ENCODE data around the gene CDAN1. TPM values are rescaled to one million over a fixed set of nuclear protein-coding genes. Genes with fewer than 3 reads are reported as not detected.

The CDAN1 gene
- total RNA-seq, 3 donors from 2014 or later (not counting 1 experiment from before 2014, with no cell fraction given), result 18.1 to 36.9 (median 34.9) TPM

GRCh38 chr15:42760759-42761158, 23.8 kb upstream of the CDAN1 start:
- TF ChIP-seq CTCF (IDR thresholded peaks at IDR 0.05), result no peak
- Mint-ChIP-seq H3K4me3 (no peak overlapping the region), H3K36me3 (peaks cover 22% of the 10 kb centered on the region), H3K27ac (no peak overlapping the region), H3K9me3 (peaks cover 3 to 22% of the 10 kb centered on the region in 2 donors), H3K27me3 (ENCODE audit: low read depth in 2 of 2) (no peaks in the 10 kb centered on the region), H3K4me1 (peaks cover 4 to 10% of the 10 kb centered on the region in 2 donors)
- H3K36me3 ChIP-seq (ENCODE audit: control insufficient read depth, insufficient read depth, low read length), result peaks cover 2% of the 10 kb centered on the region
- no peak for DNase-seq
- H3K9me3 ChIP-seq (ENCODE audit: control insufficient read depth, insufficient read depth, low read length), result peaks cover 10% of the 10 kb centered on the region
- intact Hi-C loops (cut with micrococcal nuclease), result no loop called here
- no peaks in the 10 kb centered on the region for H3K27me3 ChIP-seq (ENCODE audit: control insufficient read depth, insufficient read depth, low read length)
- H3K4me1 ChIP-seq (ENCODE audit: control insufficient read depth, insufficient read depth, low read length), result no peaks in the 10 kb centered on the region
- no peak overlapping the region for H3K27ac ChIP-seq (ENCODE audit: low read length)
- no peak overlapping the region for H3K4me3 ChIP-seq (ENCODE audit: low read length)
- 100% methylated on average over 1 of the region's 1 CpG for WGBS (ENCODE audit: insufficient coverage)
- ATAC-seq, result no peak

- Histone ChIP-seq H3K4me1 (ENCODE audit: control insufficient read depth, insufficient read depth, low read length) (no peaks in the 10 kb centered on the region), H3K4me3 (ENCODE audit: low read length) (no peak overlapping the region), H3K9me3 (ENCODE audit: control insufficient read depth, insufficient read depth, low read length) (peaks cover 10% of the 10 kb centered on the region), H3K27me3 (ENCODE audit: control insufficient read depth, insufficient read depth, low read length) (no peaks in the 10 kb centered on the region), H3K27ac (ENCODE audit: low read length) (no peak overlapping the region), H3K36me3 (ENCODE audit: control insufficient read depth, insufficient read depth, low read length) (peaks cover 2% of the 10 kb centered on the region)
- Mint-ChIP-seq H3K27me3 (ENCODE audit: low read depth in 2 of 2) (no peaks in the 10 kb centered on the region), H3K4me3 (no peak overlapping the region), H3K36me3 (peaks cover 14% of the 10 kb centered on the region), H3K4me1 (peaks cover 4 to 10% of the 10 kb centered on the region in 2 donors), H3K9me3 (peaks cover 2 to 15% of the 10 kb centered on the region in 2 donors), H3K27ac (no peak overlapping the region)
- DNase-seq (no peak), ATAC-seq (no peak)
- 96% methylated on average over 2 of the region's 2 CpGs for WGBS (ENCODE audit: insufficient coverage)
- intact Hi-C loops (cut with micrococcal nuclease), result no loop called here
- no peak for TF ChIP-seq CTCF (IDR thresholded peaks at IDR 0.05)
These were observed 22.2 kb upstream of the CDAN1 start for GRCh38 chr15:42759093-42759492.

GRCh38 chr15:42750306-42750705, 13.4 kb upstream of the CDAN1 start:
- ATAC-seq (no peak), DNase-seq (no peak)
- 89% methylated on average over 1 of the region's 2 CpGs for WGBS (ENCODE audit: insufficient coverage)
- H3K9me3 Mint-ChIP-seq, result peaks cover 4 to 5% of the 10 kb centered on the region in 2 donors
- Histone ChIP-seq H3K27ac (ENCODE audit: low read length) (no peak overlapping the region), H3K4me1 (ENCODE audit: control insufficient read depth, insufficient read depth, low read length) (no peaks in the 10 kb centered on the region), H3K36me3 (ENCODE audit: control insufficient read depth, insufficient read depth, low read length) (peaks cover 16% of the 10 kb centered on the region), H3K4me3 (ENCODE audit: low read length) (no peak overlapping the region), H3K27me3 (ENCODE audit: control insufficient read depth, insufficient read depth, low read length) (no peaks in the 10 kb centered on the region), H3K9me3 (ENCODE audit: control insufficient read depth, insufficient read depth, low read length) (peaks cover 2% of the 10 kb centered on the region)
- TF ChIP-seq CTCF (IDR thresholded peaks at IDR 0.05), result no peak
- H3K4me1 Mint-ChIP-seq, result peaks cover 0 to 4% of the 10 kb centered on the region in 2 donors
- no peaks in the 10 kb centered on the region for H3K27me3 Mint-ChIP-seq (ENCODE audit: low read depth in 2 of 2)
- intact Hi-C loops (cut with micrococcal nuclease), result no loop called here
- H3K4me3 Mint-ChIP-seq, result no peak overlapping the region
- peaks cover 27% of the 10 kb centered on the region for H3K36me3 Mint-ChIP-seq
- no peak overlapping the region for H3K27ac Mint-ChIP-seq

DNA sequence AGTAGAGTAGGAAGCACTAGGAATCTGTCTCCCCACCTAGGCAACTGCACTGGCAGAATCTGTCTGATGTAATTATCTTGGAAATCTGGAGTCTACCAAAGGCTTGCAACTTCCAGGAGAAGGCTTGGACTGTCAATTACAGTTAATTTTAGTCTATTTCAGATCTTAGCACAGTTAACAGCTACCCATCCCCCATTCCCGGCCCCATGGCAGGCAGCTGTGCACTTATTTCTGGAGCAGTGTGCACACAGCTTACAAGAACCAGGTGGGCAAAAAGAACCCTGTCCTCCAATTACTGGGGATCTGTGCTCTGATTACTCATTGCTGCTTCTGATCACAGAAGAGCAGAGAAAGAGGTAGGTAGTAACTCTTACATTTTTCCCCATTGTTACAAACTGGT, 12.3 kb upstream of the CDAN1 start:
- H3K4me3 ChIP-seq (ENCODE audit: low read length), result no peak overlapping the region
- Mint-ChIP-seq H3K4me1 (peaks cover 0 to 4% of the 10 kb centered on the region in 2 donors), H3K4me3 (no peak overlapping the region), H3K27me3 (ENCODE audit: low read depth in 2 of 2) (no peaks in the 10 kb centered on the region), H3K27ac (no peak overlapping the region), H3K36me3 (peaks cover 30% of the 10 kb centered on the region), H3K9me3 (peaks cover 4 to 5% of the 10 kb centered on the region in 2 donors)
- no peaks in the 10 kb centered on the region for H3K4me1 ChIP-seq (ENCODE audit: control insufficient read depth, insufficient read depth, low read length)
- intact Hi-C loops (cut with micrococcal nuclease), result no loop called here
- peaks cover 2% of the 10 kb centered on the region for H3K9me3 ChIP-seq (ENCODE audit: control insufficient read depth, insufficient read depth, low read length)
- H3K27ac ChIP-seq (ENCODE audit: low read length), result no peak overlapping the region
- H3K36me3 ChIP-seq (ENCODE audit: control insufficient read depth, insufficient read depth, low read length), result peaks cover 20% of the 10 kb centered on the region
- DNase-seq, result no peak
- H3K27me3 ChIP-seq (ENCODE audit: control insufficient read depth, insufficient read depth, low read length), result no peaks in the 10 kb centered on the region
- no peak for TF ChIP-seq CTCF (IDR thresholded peaks at IDR 0.05)
- 94% methylated on average over 1 of the region's 1 CpG for WGBS (ENCODE audit: insufficient coverage)
- ATAC-seq, result no peak
